Natural killer cell treated with Interleukin-12 subunit alpha and Interleukin-12 subunit beta and Interleukin-15 and Interleukin-18, amount 100 ng/mL, for 72 hours (primary cell): ENCODE results near the gene ENTPD5. TPM values are rescaled to one million over a fixed set of nuclear protein-coding genes. Genes with fewer than 3 reads are reported as not detected.
"Not testable (repeated sequence)": the region's sequence is repeated elsewhere in the genome, so short reads cannot be mapped to it uniquely, and the experiment has no call there.

ENCODE experiments used
- ATAC-seq, 2 donors: fragments of 150-1000 bp; cut with Tn5 transposase in 1 of 2; sonication (Bioruptor Pico), chemical (Tn5 transposase) in 1 of 2; 2 replicates each; pipeline ENCODE4 v1.10.0; 2021
- DNase-seq: peaks from one replicate; pipeline ENCODE4 v3.0.0; 2022; ENCODE audit warnings: low spot score
- H3K27ac Mint-ChIP-seq, 2 donors: 1 replicate in 1 of 2; 2 replicates in 1 of 2; pipeline ENCODE4 v1.8.0; 2022; ENCODE audit warnings: mixed read lengths in 2 of 2, mild to moderate bottlenecking in 1 of 2, moderate library complexity in 1 of 2
- H3K27me3 Mint-ChIP-seq, 2 donors: 1 replicate in 1 of 2; 2 replicates in 1 of 2; pipeline ENCODE4 v1.8.0; 2022; ENCODE audit warnings: mixed read lengths in 2 of 2
- H3K36me3 Mint-ChIP-seq: one replicate; pipeline ENCODE4 v1.8.0; 2022; ENCODE audit warnings: mixed read lengths
- H3K4me1 Mint-ChIP-seq, 2 donors: 1 replicate in 1 of 2; 2 replicates in 1 of 2; pipeline ENCODE4 v1.8.0; 2022; ENCODE audit warnings: low read depth in 2 of 2, mixed read lengths in 2 of 2, mild to moderate bottlenecking in 1 of 2
- H3K4me3 Mint-ChIP-seq: one replicate; pipeline ENCODE4 v1.8.0; 2022; ENCODE audit warnings: mixed read lengths
- H3K9me3 Mint-ChIP-seq: 2 replicates; pipeline ENCODE4 v1.8.0; 2022; ENCODE audit warnings: mixed read lengths
- total RNA-seq, 2 donors: library from RNA; stranded (reverse); gene quantifications; one replicate each; pipeline ENCODE4 v1.2.3, GENCODE V29; 2022

ENTPD5 gene
- total RNA-seq, 2 donors from 2014 or later: 11.5 to 15.5 TPM

- Mint-ChIP-seq H3K27ac (no peak overlapping the region), H3K9me3 (no peaks in the 10 kb centered on the region), H3K27me3 (no peaks in the 10 kb centered on the region), H3K36me3 (no peaks in the 10 kb centered on the region), H3K4me1 (no peaks in the 10 kb centered on the region), H3K4me3 (no peak overlapping the region)
- DNase-seq (no peak), ATAC-seq (no peak)
Observed at GRCh38 chr14:73991092-73991491, 28.0 kb downstream of the ENTPD5 start.

DNA sequence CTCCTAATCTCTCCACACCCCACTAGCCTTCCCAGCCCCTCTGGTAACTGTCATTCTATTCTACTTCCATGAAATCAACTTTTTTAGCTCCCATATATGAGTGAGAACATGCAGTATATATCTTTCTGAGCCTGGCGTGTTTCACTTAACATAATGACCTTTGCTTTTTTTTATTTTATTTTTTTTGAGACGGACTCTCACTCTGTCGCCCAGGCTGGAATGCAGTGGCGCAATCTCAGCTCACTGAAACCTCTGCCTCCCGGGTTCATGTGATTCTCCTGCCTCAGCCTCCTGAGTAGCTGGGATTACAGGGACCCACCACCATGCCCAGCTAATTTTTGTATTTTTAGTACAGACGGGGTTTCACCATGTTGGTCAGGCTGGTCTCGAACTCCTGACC lies 30.4 kb downstream of the ENTPD5 start:
- H3K27me3 Mint-ChIP-seq, DNase-seq, H3K4me1 Mint-ChIP-seq, H3K4me3 Mint-ChIP-seq, ATAC-seq, H3K27ac Mint-ChIP-seq, H3K9me3 Mint-ChIP-seq, H3K36me3 Mint-ChIP-seq: not testable (repeated sequence)

GRCh38 chr14:73988065-73988464 lies 31.0 kb downstream of the ENTPD5 start:
- Mint-ChIP-seq H3K27ac (no peak overlapping the region), H3K36me3 (no peaks in the 10 kb centered on the region), H3K4me1 (no peaks in the 10 kb centered on the region), H3K9me3 (no peaks in the 10 kb centered on the region), H3K27me3 (no peaks in the 10 kb centered on the region), H3K4me3 (no peak overlapping the region)
- DNase-seq (no peak), ATAC-seq (no peak)

DNA sequence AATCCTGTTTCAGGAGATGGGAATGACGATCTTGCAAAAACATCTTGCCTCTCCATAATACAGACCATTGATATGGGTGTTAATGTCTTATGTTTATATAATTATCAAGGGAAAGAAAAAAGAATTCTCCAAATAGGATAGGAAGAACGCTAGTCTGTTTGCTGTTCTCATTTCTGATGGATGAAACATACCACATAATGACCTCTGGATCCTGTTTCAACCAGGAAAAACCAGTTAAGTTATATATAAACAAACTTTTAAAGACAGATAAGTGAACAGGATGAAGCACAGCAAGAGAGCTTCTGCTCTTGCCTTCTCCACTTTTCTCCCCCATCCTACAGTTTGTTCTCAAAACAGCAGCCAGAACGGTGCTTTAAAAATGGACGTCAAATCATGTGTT lies 41.2 kb downstream of the ENTPD5 start:
- ATAC-seq (no peak), DNase-seq (no peak)
- no peaks in the 10 kb centered on the region for H3K27me3 Mint-ChIP-seq
- H3K4me3 Mint-ChIP-seq: no peak overlapping the region
- H3K36me3 Mint-ChIP-seq: no peaks in the 10 kb centered on the region
- H3K4me1 Mint-ChIP-seq: no peaks in the 10 kb centered on the region
- H3K9me3 Mint-ChIP-seq: no peaks in the 10 kb centered on the region
- no peak overlapping the region for H3K27ac Mint-ChIP-seq

GRCh38 chr14:73976125-73976524 lies 43.0 kb downstream of the ENTPD5 start:
- Mint-ChIP-seq H3K4me3 (no peak overlapping the region), H3K27me3 (no peaks in the 10 kb centered on the region), H3K9me3 (no peaks in the 10 kb centered on the region), H3K27ac (no peak overlapping the region), H3K4me1 (no peaks in the 10 kb centered on the region), H3K36me3 (no peaks in the 10 kb centered on the region)
- DNase-seq: no peak
- ATAC-seq: no peak

GRCh38 chr14:73973497-73973896 lies 45.6 kb downstream of the ENTPD5 start:
- Mint-ChIP-seq H3K9me3 (no peaks in the 10 kb centered on the region), H3K4me3 (no peak overlapping the region), H3K36me3 (no peaks in the 10 kb centered on the region), H3K27me3 (no peaks in the 10 kb centered on the region), H3K27ac (no peak overlapping the region), H3K4me1 (no peaks in the 10 kb centered on the region)
- DNase-seq (no peak), ATAC-seq (no peak)

GRCh38 chr14:73968885-73969284 lies 50.2 kb downstream of the ENTPD5 start:
- DNase-seq: no peak
- Mint-ChIP-seq H3K4me3 (no peak overlapping the region), H3K27ac (no peak overlapping the region), H3K9me3 (no peaks in the 10 kb centered on the region), H3K4me1 (no peaks in the 10 kb centered on the region), H3K27me3 (no peaks in the 10 kb centered on the region), H3K36me3 (peaks cover under 1% of the 10 kb centered on the region)
- ATAC-seq: no peak

GRCh38 chr14:73965216-73965615 lies 53.9 kb downstream of the ENTPD5 start:
- Mint-ChIP-seq H3K4me1 (no peaks in the 10 kb centered on the region), H3K27ac (no peak overlapping the region), H3K36me3 (peaks cover 12% of the 10 kb centered on the region), H3K4me3 (no peak overlapping the region), H3K9me3 (no peaks in the 10 kb centered on the region), H3K27me3 (no peaks in the 10 kb centered on the region)
- no peak for DNase-seq
- no peak for ATAC-seq

GRCh38 chr14:73961192-73961591 lies 57.9 kb downstream of the ENTPD5 start:
- Mint-ChIP-seq H3K27me3 (no peaks in the 10 kb centered on the region), H3K36me3 (peaks cover 30% of the 10 kb centered on the region), H3K4me1 (no peaks in the 10 kb centered on the region), H3K4me3 (no peak overlapping the region), H3K27ac (no peak overlapping the region), H3K9me3 (no peaks in the 10 kb centered on the region)
- ATAC-seq: no peak
- no peak for DNase-seq

GRCh38 chr14:73958591-73958990 lies 60.5 kb downstream of the ENTPD5 start:
- Mint-ChIP-seq H3K9me3 (no peaks in the 10 kb centered on the region), H3K27ac (no peak overlapping the region), H3K36me3 (peaks cover 27% of the 10 kb centered on the region)

GRCh38 chr14:73955674-73956073 lies 63.4 kb downstream of the ENTPD5 start:
- Mint-ChIP-seq H3K4me1 (peaks cover 6 to 7% of the 10 kb centered on the region in 2 donors), H3K27ac (no peak overlapping the region), H3K36me3 (peaks cover 23% of the 10 kb centered on the region), H3K27me3 (no peaks in the 10 kb centered on the region), H3K9me3 (no peaks in the 10 kb centered on the region), H3K4me3 (no peak overlapping the region)
- ATAC-seq (no peak), DNase-seq (no peak)

More at GRCh38 chr14:73958591-73958990, 60.5 kb downstream of the ENTPD5 start:
- Mint-ChIP-seq H3K27me3 (no peaks in the 10 kb centered on the region), H3K4me1 (no peaks in the 10 kb centered on the region), H3K4me3 (no peak overlapping the region)
- ATAC-seq (no peak), DNase-seq (no peak)

- H3K4me1 Mint-ChIP-seq: peaks cover 10 to 12% of the 10 kb centered on the region in 2 donors
- ATAC-seq: no peak
- H3K9me3 Mint-ChIP-seq: no peaks in the 10 kb centered on the region
- DNase-seq: no peak
- peaks cover 13% of the 10 kb centered on the region for H3K36me3 Mint-ChIP-seq
- no peaks in the 10 kb centered on the region for H3K27me3 Mint-ChIP-seq
- H3K27ac Mint-ChIP-seq: peak overlapping the region in 1 of 2 donors; percentile 4
- H3K4me3 Mint-ChIP-seq: no peak overlapping the region
Observed at GRCh38 chr14:73953731-73954130, 65.4 kb downstream of the ENTPD5 start.

- Mint-ChIP-seq H3K27ac (peak within 1 kb of the TSS; percentile 85 to 94), H3K4me3 (peak within 1 kb of the TSS; percentile 96), H3K9me3 (no peaks in the 10 kb centered on the region), H3K4me1 (peaks cover 10 to 12% of the 10 kb centered on the region in 2 donors), H3K36me3 (no peaks in the 10 kb centered on the region), H3K27me3 (no peaks in the 10 kb centered on the region)
- DNase-seq (peak; percentile 96), ATAC-seq (peak; percentile 97 to 98)
Observed at GRCh38 chr14:73949752-73950734, 69.0 kb downstream of the ENTPD5 start, which contains the start of the genes COQ6 and FAM161B. TSS of gene COQ6 (plus strand) at chr14:73950302. CDS start at chr14:73950333, 31 bp downstream. TSS of gene FAM161B (minus strand) at chr14:73950094. CDS start at chr14:73950026, 68 bp downstream.

DNA sequence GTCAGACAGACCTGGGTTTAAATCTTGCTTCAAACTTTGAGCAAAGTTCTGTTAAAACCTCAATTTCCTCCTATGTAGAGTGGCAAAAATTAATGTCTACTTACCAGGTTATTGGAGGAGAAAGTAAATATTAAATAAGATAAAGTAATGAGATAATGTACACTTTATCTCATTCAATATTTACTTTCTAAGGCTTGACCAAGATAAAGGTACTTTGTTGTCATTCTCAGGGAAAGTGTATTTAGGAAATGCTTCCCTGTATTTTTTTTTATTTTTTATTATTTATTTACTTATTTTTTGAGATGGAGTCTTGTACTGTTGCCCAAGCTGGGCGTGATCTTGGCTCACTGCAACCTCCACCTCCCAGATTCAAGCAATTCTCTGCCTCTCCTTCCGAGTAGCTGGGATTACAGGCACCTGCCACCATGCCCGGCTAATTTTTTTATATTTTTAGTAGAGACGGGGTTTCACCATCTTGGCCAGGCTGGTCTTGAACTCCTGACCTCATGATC lies 73.9 kb downstream of the ENTPD5 start:
- no peak for ATAC-seq
- no peak overlapping the region for H3K27ac Mint-ChIP-seq
- H3K4me3 Mint-ChIP-seq: no peak overlapping the region

More for the DNA sequence above, 73.9 kb downstream of the ENTPD5 start:
- Mint-ChIP-seq H3K9me3 (no peaks in the 10 kb centered on the region), H3K36me3 (no peaks in the 10 kb centered on the region), H3K4me1 (peaks cover 15 to 17% of the 10 kb centered on the region in 2 donors), H3K27me3 (no peaks in the 10 kb centered on the region)
- DNase-seq: no peak
